GM18951 (cell line): ENCODE data around the gene MPC1.
"Not testable (repeated sequence)": the region's sequence is repeated elsewhere in the genome, so short reads cannot be mapped to it uniquely, and the experiment has no call there.

Experiments used
- POLR2A ChIP-seq: IDR thresholded peaks from 4 replicates; pipeline ENCODE4 v1.6.1; 2011; ENCODE audit warnings: mild to moderate bottlenecking; ENCODE audit not compliant: insufficient read length, insufficient read depth; ENCODE audit errors: extremely low read depth
- in situ Hi-C: fragments of 300-500 bp; cut with MboI; formaldehyde crosslinking; loops from one replicate; pipeline ENCODE4 v1.12.0; 2022; ENCODE audit warnings: low sequenced_read_pairs, mixed read lengths, inconsistent platforms; ENCODE audit not compliant: unreplicated experiment

Gene MPC1

DNA sequence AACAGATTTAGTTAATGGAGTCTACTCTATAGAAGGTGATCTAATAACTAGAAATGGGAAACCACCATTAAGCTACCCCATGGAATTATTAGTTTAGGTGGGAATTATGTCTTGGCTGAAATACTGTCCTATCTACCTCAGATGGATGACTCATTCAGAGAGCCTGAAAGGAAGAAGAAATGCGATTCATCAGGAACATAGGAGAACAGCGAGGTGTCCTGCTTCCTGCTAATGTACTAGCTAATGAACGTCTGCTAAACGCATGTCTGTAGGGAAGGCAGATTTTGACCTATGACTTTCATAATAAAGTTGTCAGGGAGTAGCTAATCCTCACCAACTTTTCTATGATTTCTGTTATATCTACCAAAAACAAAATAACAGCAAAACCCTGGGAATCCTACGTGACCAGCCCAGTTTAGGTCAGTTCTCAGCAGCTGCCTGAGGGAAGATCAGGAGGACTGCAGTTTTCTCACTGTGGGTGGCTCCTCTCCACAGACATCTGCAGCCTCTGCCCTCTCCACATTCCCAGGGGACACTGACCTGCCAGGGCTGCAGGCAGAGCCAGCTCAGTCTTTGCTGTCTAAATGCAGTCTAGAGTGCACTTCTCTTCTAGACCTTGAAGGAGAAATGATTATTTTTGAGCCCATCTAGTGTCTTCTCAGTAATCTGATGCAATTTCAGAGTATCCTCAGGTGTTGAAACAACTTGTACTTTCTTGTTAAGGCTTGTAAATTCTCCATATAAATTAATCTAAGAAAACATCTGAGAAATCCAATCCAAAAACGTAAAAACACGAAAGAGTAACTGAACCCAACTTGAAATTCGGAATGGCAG, 22.3 kb downstream of the MPC1 start:
- no peak for TF ChIP-seq POLR2A
- in situ Hi-C loops: no loop called here

DNA sequence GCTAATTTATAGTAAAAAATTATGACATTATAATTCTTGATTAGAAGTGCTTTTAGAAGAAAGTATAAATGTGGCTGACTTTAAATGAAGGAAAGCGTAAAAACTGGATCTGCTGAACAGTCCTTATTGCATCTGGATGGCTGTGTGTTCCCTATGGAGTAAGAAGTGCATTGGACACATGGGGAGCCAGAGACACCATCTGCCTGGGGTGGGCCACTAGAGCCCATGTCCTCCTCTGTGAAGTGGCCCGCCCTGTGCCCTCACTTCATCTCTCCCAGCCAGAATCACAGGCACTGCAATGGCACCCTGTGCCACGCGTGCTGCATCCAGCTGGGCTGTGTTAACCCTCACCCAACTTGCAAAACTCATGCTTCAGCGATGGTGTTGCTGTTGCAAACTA, 27.2 kb downstream of the MPC1 start:
- in situ Hi-C loops: no loop called here
- TF ChIP-seq POLR2A: no peak

GRCh38 chr6:166354965-166355364, 27.8 kb downstream of the MPC1 start:
- in situ Hi-C loops: no loop called here
- TF ChIP-seq POLR2A: no peak

- no peak for TF ChIP-seq POLR2A
- in situ Hi-C loops: no loop called here
These were observed 28.6 kb downstream of the MPC1 start for GRCh38 chr6:166354143-166354542.

DNA sequence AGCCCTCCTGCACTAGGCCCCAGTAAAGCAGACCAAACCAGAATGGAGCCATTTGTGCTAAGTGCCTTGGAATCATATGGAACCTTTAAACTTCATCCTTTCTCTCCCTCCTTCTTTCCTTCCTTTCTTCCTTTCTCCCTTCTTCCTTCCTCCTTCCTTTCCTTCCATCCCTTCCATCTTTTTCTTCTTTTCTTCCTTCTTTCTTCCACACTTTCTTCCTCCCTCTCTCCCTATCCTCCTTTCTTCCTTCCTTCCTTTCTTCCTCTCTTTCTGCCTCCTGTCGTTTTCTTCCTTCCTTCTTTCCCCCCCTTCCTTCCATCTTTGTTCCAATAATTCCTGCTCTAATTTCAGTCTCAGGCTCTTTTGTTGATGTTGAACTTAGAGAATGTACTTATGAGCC, 29.2 kb downstream of the MPC1 start:
- in situ Hi-C loops: no loop called here
- no peak for TF ChIP-seq POLR2A

GRCh38 chr6:166352923-166353322, 29.8 kb downstream of the MPC1 start:
- in situ Hi-C loops: no loop called here
- no peak for TF ChIP-seq POLR2A

GRCh38 chr6:166351715-166352285, 30.9 kb downstream of the MPC1 start:
- TF ChIP-seq POLR2A: no peak
- in situ Hi-C loops: no loop called here

- in situ Hi-C loops: no loop called here
- TF ChIP-seq POLR2A: no peak
These were observed 34.3 kb downstream of the MPC1 start for GRCh38 chr6:166348305-166348949.

GRCh38 chr6:166346965-166347364, 35.8 kb downstream of the MPC1 start:
- in situ Hi-C loops: no loop called here

DNA sequence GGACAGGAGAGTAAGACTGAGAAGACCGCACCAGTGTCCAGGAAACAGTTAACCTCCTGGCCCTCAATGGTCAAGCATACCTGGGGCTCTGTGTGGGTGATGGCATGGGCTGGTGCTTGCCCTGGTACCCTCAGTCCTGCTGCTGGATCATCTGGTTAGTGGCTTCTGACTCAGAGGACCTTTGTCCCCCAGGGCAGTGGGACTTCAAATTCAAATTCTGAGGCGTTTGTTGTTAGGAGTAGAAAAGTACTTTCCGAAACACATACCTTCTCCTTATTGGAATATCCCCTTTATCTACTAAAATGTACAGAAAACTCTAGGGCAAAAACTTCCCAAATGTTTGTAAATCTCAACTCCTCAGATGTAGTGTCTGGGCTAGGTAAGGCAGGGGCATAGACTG, 36.3 kb downstream of the MPC1 start:
- in situ Hi-C loops: no loop called here
- TF ChIP-seq POLR2A: no peak

More at GRCh38 chr6:166346965-166347364, 35.8 kb downstream of the MPC1 start:
- TF ChIP-seq POLR2A: no peak

- in situ Hi-C loops: not testable (repeated sequence)
These were observed 37.1 kb downstream of the MPC1 start for GRCh38 chr6:166345672-166346071.

DNA sequence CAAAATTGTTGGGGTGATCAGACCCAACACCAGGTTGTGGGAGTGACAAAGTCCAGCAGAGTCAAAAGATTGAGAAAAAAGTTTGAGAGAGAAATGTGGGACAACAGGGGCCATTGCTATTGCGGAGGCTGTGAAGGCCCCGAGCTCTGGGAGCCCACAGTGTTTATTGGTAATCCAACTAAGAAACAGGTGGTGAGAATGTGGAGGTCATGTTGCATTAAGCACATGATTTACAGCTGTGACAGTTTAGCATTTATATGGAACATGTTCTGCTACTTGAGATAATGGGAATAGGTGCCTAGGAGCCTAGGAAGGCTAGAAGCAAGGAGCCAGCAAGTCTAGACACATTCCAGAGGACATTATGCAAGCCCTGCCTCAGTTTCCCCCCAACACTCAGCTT, 37.8 kb downstream of the MPC1 start:
- in situ Hi-C loops: not testable (repeated sequence)

DNA sequence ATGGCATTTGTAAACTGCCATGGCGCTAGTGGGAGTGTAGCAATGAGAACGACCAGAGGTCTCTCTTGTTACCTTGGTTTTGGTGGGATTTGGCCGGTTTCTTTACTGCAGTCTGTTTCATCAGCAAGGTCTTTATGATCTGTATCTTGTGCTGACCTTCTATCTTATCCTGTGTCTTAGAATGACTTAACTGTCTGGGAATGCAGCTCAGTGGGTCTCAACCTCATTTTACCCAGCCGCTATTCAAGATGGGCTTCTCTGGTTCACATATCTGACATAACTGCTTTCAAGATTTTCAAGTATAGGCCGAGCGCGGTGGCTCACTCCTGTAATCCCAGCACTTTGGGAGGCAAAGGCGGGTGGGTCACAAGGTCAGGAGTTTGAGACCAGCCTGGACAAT, 38.5 kb downstream of the MPC1 start:
- TF ChIP-seq POLR2A: no peak
- in situ Hi-C loops: no loop called here

DNA sequence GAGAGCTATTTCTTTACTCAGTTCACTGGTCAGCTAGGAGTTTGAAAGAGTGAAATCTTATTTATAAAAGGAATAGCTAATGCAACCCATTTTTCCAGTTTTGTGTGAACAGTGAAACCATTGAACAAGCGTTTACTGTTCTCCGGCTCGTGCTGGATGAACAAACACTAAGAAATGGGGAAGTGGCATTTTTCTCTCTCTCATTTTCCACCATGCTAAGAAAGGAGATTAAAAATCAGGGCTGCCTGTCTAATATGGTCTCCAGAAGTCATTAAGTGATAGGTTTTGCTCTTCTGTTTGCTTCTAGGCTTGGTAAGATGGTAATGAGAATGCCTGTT, 39.6 kb downstream of the MPC1 start:
- in situ Hi-C loops: no loop called here
- no peak for TF ChIP-seq POLR2A
